ENCODE data around the gene CCDC136. TPM values are rescaled to one million over a fixed set of nuclear protein-coding genes. Genes with fewer than 3 reads are reported as not detected.

Gene CCDC136
- total and polyA plus RNA-seq, 7 donors = 3.9 to 24.5 (median 14.0) TPM

GRCh38 chr7:128863433-128863989, 71.7 kb downstream of the CCDC136 start:
- DNase-seq (peak; percentile 31 to 65), ATAC-seq (peak in 3 of 4 donors; percentile 0 to 1 (median 1))
- H3K4me3 ChIP-seq = peak overlapping the region; percentile 79
- peak overlapping the region; percentile 76 for H3K27ac ChIP-seq
- peaks cover 0 to 23% of the 10 kb centered on the region in 2 donors for H3K36me3 ChIP-seq (ENCODE audit: insufficient read depth in 1 of 2, low read depth in 1 of 2)
- WGBS, 3 donors = 3 to 4% (median 3%) methylated on average over 6 of the region's 6 CpGs
- H3K9me3 ChIP-seq = no peaks in the 10 kb centered on the region
- intact Hi-C loops (cut with DNase I) = no loop called here
- no peaks in the 10 kb centered on the region for H3K27me3 ChIP-seq (ENCODE audit: insufficient read depth in 3 of 3, low read length in 2 of 3)
- peaks cover 37% of the 10 kb centered on the region for H3K4me1 ChIP-seq
- TF ChIP-seq CTCF (IDR thresholded peaks at IDR 0.05) = peak; percentile 37

- Histone ChIP-seq H3K4me3 (no peak overlapping the region), H3K36me3 (ENCODE audit: insufficient read depth in 1 of 2, low read depth in 1 of 2) (peaks cover 0 to 8% of the 10 kb centered on the region in 2 donors), H3K27me3 (ENCODE audit: insufficient read depth in 3 of 3, low read length in 2 of 3) (no peaks in the 10 kb centered on the region), H3K27ac (no peak overlapping the region), H3K4me1 (peaks cover 26% of the 10 kb centered on the region), H3K9me3 (no peaks in the 10 kb centered on the region)
- TF ChIP-seq CTCF (IDR thresholded peaks at IDR 0.05) = no peak
- ATAC-seq (no peak), DNase-seq (peak in 1 of 2 donors; percentile 65)
- intact Hi-C loops (cut with DNase I) = no loop called here
- WGBS, 3 donors = 94 to 98% (median 94%) methylated on average over 12 of the region's 12 CpGs
Measured at GRCh38 chr7:128865303-128865702, 73.5 kb downstream of the CCDC136 start.

GRCh38 chr7:128865996-128866877, 74.5 kb downstream of the CCDC136 start:
- intact Hi-C loops (cut with DNase I) = no loop called here
- Histone ChIP-seq H3K4me1 (peaks cover 22% of the 10 kb centered on the region), H3K9me3 (no peaks in the 10 kb centered on the region), H3K27me3 (ENCODE audit: insufficient read depth in 3 of 3, low read length in 2 of 3) (no peaks in the 10 kb centered on the region), H3K4me3 (no peak overlapping the region), H3K36me3 (ENCODE audit: insufficient read depth in 1 of 2, low read depth in 1 of 2) (peaks cover 0 to 8% of the 10 kb centered on the region in 2 donors), H3K27ac (no peak overlapping the region)
- WGBS, 3 donors = 91 to 95% (median 94%) methylated on average over 27 of the region's 27 CpGs
- ATAC-seq = no peak
- no peak for TF ChIP-seq CTCF (IDR thresholded peaks at IDR 0.05)
- DNase-seq = peak in 1 of 2 donors; percentile 77

GRCh38 chr7:128867241-128867640, 75.5 kb downstream of the CCDC136 start:
- Histone ChIP-seq H3K4me3 (no peak overlapping the region), H3K9me3 (no peaks in the 10 kb centered on the region), H3K27ac (no peak overlapping the region), H3K4me1 (peaks cover 16% of the 10 kb centered on the region), H3K36me3 (ENCODE audit: insufficient read depth in 1 of 2, low read depth in 1 of 2) (peaks cover 0 to 8% of the 10 kb centered on the region in 2 donors), H3K27me3 (ENCODE audit: insufficient read depth in 3 of 3, low read length in 2 of 3) (no peaks in the 10 kb centered on the region)
- DNase-seq (no peak), ATAC-seq (no peak)
- intact Hi-C loops (cut with DNase I) = no loop called here
- TF ChIP-seq CTCF (IDR thresholded peaks at IDR 0.05) = no peak
- WGBS, 3 donors = 88 to 91% (median 91%) methylated on average over 4 of the region's 4 CpGs

All from psoas muscle (tissue), 8 donors.